ENCODE measurements around the gene HOTAIR. TPM values are rescaled to one million over a fixed set of nuclear protein-coding genes. Genes with fewer than 3 reads are reported as not detected.

The HOTAIR gene
- total RNA-seq, 1 experiment from 2014 or later: 2.7 TPM

GRCh38 chr12:53948650-53949593 is 25.8 kb downstream of the HOTAIR start:
- no peak for DNase-seq (ENCODE audit: low spot score)

- DNase-seq (ENCODE audit: low spot score): no peak
These were observed 27.0 kb downstream of the HOTAIR start for GRCh38 chr12:53947743-53948142.

- no peak for DNase-seq (ENCODE audit: low spot score)
These were observed 29.6 kb downstream of the HOTAIR start for GRCh38 chr12:53944907-53945847.

GRCh38 chr12:53944209-53944608 is 30.5 kb downstream of the HOTAIR start:
- no peak for DNase-seq (ENCODE audit: low spot score)

GRCh38 chr12:53942467-53942997 is 32.2 kb downstream of the HOTAIR start:
- no peak for DNase-seq (ENCODE audit: low spot score)

GRCh38 chr12:53941750-53942149 is 33.0 kb downstream of the HOTAIR start:
- peak; percentile 29 for DNase-seq (ENCODE audit: low spot score)

GRCh38 chr12:53941187-53941586 is 33.6 kb downstream of the HOTAIR start:
- no peak for DNase-seq (ENCODE audit: low spot score)

GRCh38 chr12:53940443-53941014 is 34.2 kb downstream of the HOTAIR start:
- no peak for DNase-seq (ENCODE audit: low spot score)

- no peak for DNase-seq (ENCODE audit: low spot score)
These were observed 35.3 kb downstream of the HOTAIR start for GRCh38 chr12:53939141-53940108.

- DNase-seq (ENCODE audit: low spot score): peak; percentile 98
These were observed 36.2 kb downstream of the HOTAIR start, which contains the start of gene HOXC13 for GRCh38 chr12:53938326-53939140. Gene HOXC13 (plus strand): TSS chr12:53938831. CDS start chr12:53938907, 76 bp downstream.

GRCh38 chr12:53937596-53938325 is 37.0 kb downstream of the HOTAIR start:
- DNase-seq (ENCODE audit: low spot score): no peak

GRCh38 chr12:53937099-53937498 is 37.7 kb downstream of the HOTAIR start:
- DNase-seq (ENCODE audit: low spot score): no peak

- no peak for DNase-seq (ENCODE audit: low spot score)
These were observed 39.1 kb downstream of the HOTAIR start for GRCh38 chr12:53935383-53936341.

GRCh38 chr12:53932915-53933314 is 41.8 kb downstream of the HOTAIR start:
- DNase-seq (ENCODE audit: low spot score): no peak

- DNase-seq (ENCODE audit: low spot score): no peak
These were observed 42.7 kb downstream of the HOTAIR start for GRCh38 chr12:53931844-53932581.

- DNase-seq (ENCODE audit: low spot score): no peak
These were observed 44.0 kb downstream of the HOTAIR start for GRCh38 chr12:53930591-53931255.

All from H4 (cell line).